Brain pericyte (primary cell): ENCODE data around the gene ZNF3.

Experiments used
- DNase-seq: peaks from one replicate; pipeline ENCODE4 v3.0.0-alpha.2; 2012; ENCODE audit warnings: low read depth, low spot score

ZNF3 gene

GRCh38 chr7:100053215-100053614, 28.3 kb downstream of the ZNF3 start:
- DNase-seq = peak; percentile 37

GRCh38 chr7:100051611-100052010, 29.9 kb downstream of the ZNF3 start:
- DNase-seq = no peak

- DNase-seq = peak; percentile 50
These were observed 31.9 kb downstream of the ZNF3 start, which contains the start of gene ZSCAN21 for GRCh38 chr7:100049441-100050291. ZSCAN21 (plus strand) TSS chr7:100049774; CDS start chr7:100057007, 7,233 bp downstream.

- DNase-seq = no peak
These were observed 32.8 kb downstream of the ZNF3 start for GRCh38 chr7:100048680-100049079.

- DNase-seq = no peak
These were observed 36.8 kb downstream of the ZNF3 start for GRCh38 chr7:100044718-100045117.

- DNase-seq = no peak
These were observed 40.9 kb downstream of the ZNF3 start for GRCh38 chr7:100040575-100040974.

GRCh38 chr7:100038326-100038725, 43.2 kb downstream of the ZNF3 start:
- DNase-seq = no peak

- no peak for DNase-seq
These were observed 45.6 kb downstream of the ZNF3 start for GRCh38 chr7:100035876-100036275.

GRCh38 chr7:100034871-100035510, 46.5 kb downstream of the ZNF3 start:
- DNase-seq = peak; percentile 58

GRCh38 chr7:100033526-100033925, 48.0 kb downstream of the ZNF3 start:
- no peak for DNase-seq

GRCh38 chr7:100029596-100029995, 51.9 kb downstream of the ZNF3 start:
- no peak for DNase-seq

- DNase-seq = no peak
These were observed 54.3 kb downstream of the ZNF3 start for GRCh38 chr7:100027197-100027596.

- no peak for DNase-seq
These were observed 57.4 kb downstream of the ZNF3 start for GRCh38 chr7:100024020-100024619.

GRCh38 chr7:100023526-100023925, 58.0 kb downstream of the ZNF3 start:
- DNase-seq = no peak

GRCh38 chr7:100022621-100023020, 58.9 kb downstream of the ZNF3 start:
- DNase-seq = no peak

GRCh38 chr7:100021297-100021696, 60.2 kb downstream of the ZNF3 start:
- no peak for DNase-seq
